Muscle layer of duodenum (tissue), 2 donors: ENCODE results near the gene OSBP2.

Experiments
- H3K27ac ChIP-seq: one replicate; pipeline ENCODE4 v1.7.0; 2013; ENCODE audit warnings: mild to moderate bottlenecking, low read length
- H3K27me3 ChIP-seq: one replicate; pipeline ENCODE4 v1.7.0; 2013; ENCODE audit warnings: low read depth, mild to moderate bottlenecking, control low read depth, low read length
- H3K36me3 ChIP-seq, 2 donors: one replicate each; pipeline ENCODE4 v1.7.0; 2013; ENCODE audit warnings: low read length in 2 of 2, control low read depth in 1 of 2, mild to moderate bottlenecking in 1 of 2; ENCODE audit not compliant: insufficient read depth in 2 of 2, control insufficient read depth in 1 of 2
- H3K4me1 ChIP-seq, 2 donors: one replicate each; pipeline ENCODE4 v1.7.0; 2013; ENCODE audit warnings: low read length in 2 of 2, mild to moderate bottlenecking in 2 of 2, control low read depth in 1 of 2, moderate library complexity in 1 of 2; ENCODE audit not compliant: insufficient read depth in 2 of 2, control insufficient read depth in 1 of 2
- H3K4me3 ChIP-seq, 2 donors: one replicate each; pipeline ENCODE4 v1.7.0; 2013; ENCODE audit warnings: low read length in 2 of 2, low read depth in 1 of 2, mild to moderate bottlenecking in 1 of 2
- H3K9me3 ChIP-seq, 2 donors: one replicate each; pipeline ENCODE4 v1.7.0; 2013; ENCODE audit warnings: low read length in 2 of 2, control low read depth in 1 of 2, mild to moderate bottlenecking in 1 of 2; ENCODE audit not compliant: control insufficient read depth in 1 of 2
- donor health status: healthy.

OSBP2 gene

GRCh38 chr22:30828187-30829155 is 133.8 kb downstream of the OSBP2 start:
- Histone ChIP-seq H3K27me3 (peaks cover 1% of the 10 kb centered on the region), H3K4me1 (no peaks in the 10 kb centered on the region), H3K9me3 (no peaks in the 10 kb centered on the region), H3K4me3 (no peak overlapping the region), H3K36me3 (no peaks in the 10 kb centered on the region), H3K27ac (no peak overlapping the region)

GRCh38 chr22:30829901-30830550 is 135.4 kb downstream of the OSBP2 start:
- H3K36me3 ChIP-seq, result no peaks in the 10 kb centered on the region
- H3K27ac ChIP-seq, result no peak overlapping the region
- H3K27me3 ChIP-seq, result no peaks in the 10 kb centered on the region
- H3K4me3 ChIP-seq, result no peak overlapping the region
- H3K9me3 ChIP-seq, result no peaks in the 10 kb centered on the region
- no peaks in the 10 kb centered on the region for H3K4me1 ChIP-seq

- Histone ChIP-seq H3K4me1 (no peaks in the 10 kb centered on the region), H3K27ac (no peak overlapping the region)
These were observed 136.2 kb downstream of the OSBP2 start for GRCh38 chr22:30830907-30831306.

GRCh38 chr22:30832407-30832987 is 137.8 kb downstream of the OSBP2 start:
- Histone ChIP-seq H3K4me3 (no peak overlapping the region), H3K27me3 (no peaks in the 10 kb centered on the region), H3K36me3 (no peaks in the 10 kb centered on the region), H3K27ac (no peak overlapping the region), H3K4me1 (no peaks in the 10 kb centered on the region), H3K9me3 (no peaks in the 10 kb centered on the region)

More at GRCh38 chr22:30830907-30831306, 136.2 kb downstream of the OSBP2 start:
- no peaks in the 10 kb centered on the region for H3K9me3 ChIP-seq
- no peaks in the 10 kb centered on the region for H3K36me3 ChIP-seq
- H3K4me3 ChIP-seq, result no peak overlapping the region
- H3K27me3 ChIP-seq, result no peaks in the 10 kb centered on the region

GRCh38 chr22:30833322-30833721 is 138.6 kb downstream of the OSBP2 start:
- no peaks in the 10 kb centered on the region for H3K4me1 ChIP-seq
- H3K36me3 ChIP-seq, result no peaks in the 10 kb centered on the region
- no peak overlapping the region for H3K4me3 ChIP-seq
- no peak overlapping the region for H3K27ac ChIP-seq
- peaks cover 0 to 5% of the 10 kb centered on the region in 2 donors for H3K9me3 ChIP-seq
- H3K27me3 ChIP-seq, result no peaks in the 10 kb centered on the region

- Histone ChIP-seq H3K27ac (no peak overlapping the region), H3K4me1 (no peaks in the 10 kb centered on the region), H3K27me3 (no peaks in the 10 kb centered on the region), H3K9me3 (peaks cover 0 to 5% of the 10 kb centered on the region in 2 donors), H3K36me3 (no peaks in the 10 kb centered on the region), H3K4me3 (no peak overlapping the region)
These were observed 142.9 kb downstream of the OSBP2 start for GRCh38 chr22:30837531-30837930.

- Histone ChIP-seq H3K36me3 (no peaks in the 10 kb centered on the region), H3K9me3 (peaks cover 0 to 5% of the 10 kb centered on the region in 2 donors), H3K27ac (no peak overlapping the region), H3K4me1 (no peaks in the 10 kb centered on the region), H3K4me3 (no peak overlapping the region), H3K27me3 (no peaks in the 10 kb centered on the region)
These were observed 143.4 kb downstream of the OSBP2 start for GRCh38 chr22:30838111-30838510.

- Histone ChIP-seq H3K9me3 (peaks cover 4 to 5% of the 10 kb centered on the region in 2 donors), H3K36me3 (no peaks in the 10 kb centered on the region), H3K4me1 (no peaks in the 10 kb centered on the region), H3K27me3 (no peaks in the 10 kb centered on the region), H3K4me3 (no peak overlapping the region), H3K27ac (no peak overlapping the region)
These were observed 146.6 kb downstream of the OSBP2 start for GRCh38 chr22:30841273-30841672.

- no peaks in the 10 kb centered on the region for H3K36me3 ChIP-seq
- no peaks in the 10 kb centered on the region for H3K27me3 ChIP-seq
- H3K27ac ChIP-seq, result no peak overlapping the region
- H3K9me3 ChIP-seq, result peaks cover under 1 to 6% of the 10 kb centered on the region in 2 donors
- H3K4me1 ChIP-seq, result no peaks in the 10 kb centered on the region
- no peak overlapping the region for H3K4me3 ChIP-seq
These were observed 148.6 kb downstream of the OSBP2 start for GRCh38 chr22:30843245-30843644.

- Histone ChIP-seq H3K27ac (no peak overlapping the region), H3K9me3 (peaks cover 0 to 9% of the 10 kb centered on the region in 2 donors), H3K4me1 (no peaks in the 10 kb centered on the region), H3K4me3 (no peak overlapping the region), H3K36me3 (no peaks in the 10 kb centered on the region), H3K27me3 (no peaks in the 10 kb centered on the region)
These were observed 152.9 kb downstream of the OSBP2 start for GRCh38 chr22:30847583-30847982.

- no peak overlapping the region for H3K4me3 ChIP-seq
- H3K36me3 ChIP-seq, result no peaks in the 10 kb centered on the region
- no peak overlapping the region for H3K27ac ChIP-seq
- no peaks in the 10 kb centered on the region for H3K27me3 ChIP-seq
- no peaks in the 10 kb centered on the region for H3K4me1 ChIP-seq
- H3K9me3 ChIP-seq, result peaks cover 0 to 8% of the 10 kb centered on the region in 2 donors
These were observed 160.6 kb downstream of the OSBP2 start for GRCh38 chr22:30855266-30855665.
